PC-3 (cell line): ENCODE results near the gene GKN1.

ENCODE experiments used
- CTCF ChIP-seq: fragments of 300-600 bp; sonication (generic); conservative IDR thresholded peaks from 2 replicates; pipeline ENCODE4 v1.5.1; 2017; ENCODE audit warnings: antibody characterized with exemption, low read depth, mild to moderate bottlenecking, low read length
- EZH2 ChIP-seq: fragments of 300-600 bp; sonication (generic); IDR thresholded peaks from one replicate; pipeline ENCODE4 v1.6.1; 2017; ENCODE audit warnings: antibody characterized with exemption, mild to moderate bottlenecking, low read length; ENCODE audit not compliant: unreplicated experiment

GRCh38 chr2:68936427-68936826 lies 38.0 kb upstream of the GKN1 start:
- TF ChIP-seq CTCF: no peak
- no peak for TF ChIP-seq EZH2
